ENCODE results near the gene TTLL10.

GRCh38 chr1:1127551-1128451 is 45.9 kb upstream of the TTLL10 start:
- no peak for TF ChIP-seq EZH2 (IDR thresholded peaks at IDR 0.05; ENCODE audit: low read depth, unreplicated experiment)
- TF ChIP-seq, protein P1, sequence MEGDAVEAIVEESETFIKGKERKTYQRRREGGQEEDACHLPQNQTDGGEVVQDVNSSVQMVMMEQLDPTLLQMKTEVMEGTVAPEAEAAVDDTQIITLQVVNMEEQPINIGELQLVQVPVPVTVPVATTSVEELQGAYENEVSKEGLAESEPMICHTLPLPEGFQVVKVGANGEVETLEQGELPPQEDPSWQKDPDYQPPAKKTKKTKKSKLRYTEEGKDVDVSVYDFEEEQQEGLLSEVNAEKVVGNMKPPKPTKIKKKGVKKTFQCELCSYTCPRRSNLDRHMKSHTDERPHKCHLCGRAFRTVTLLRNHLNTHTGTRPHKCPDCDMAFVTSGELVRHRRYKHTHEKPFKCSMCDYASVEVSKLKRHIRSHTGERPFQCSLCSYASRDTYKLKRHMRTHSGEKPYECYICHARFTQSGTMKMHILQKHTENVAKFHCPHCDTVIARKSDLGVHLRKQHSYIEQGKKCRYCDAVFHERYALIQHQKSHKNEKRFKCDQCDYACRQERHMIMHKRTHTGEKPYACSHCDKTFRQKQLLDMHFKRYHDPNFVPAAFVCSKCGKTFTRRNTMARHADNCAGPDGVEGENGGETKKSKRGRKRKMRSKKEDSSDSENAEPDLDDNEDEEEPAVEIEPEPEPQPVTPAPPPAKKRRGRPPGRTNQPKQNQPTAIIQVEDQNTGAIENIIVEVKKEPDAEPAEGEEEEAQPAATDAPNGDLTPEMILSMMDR (conservative IDR thresholded peaks at IDR 0.05; ENCODE audit: low read depth in 2 of 2): no peak
- TF ChIP-seq, protein P2, sequence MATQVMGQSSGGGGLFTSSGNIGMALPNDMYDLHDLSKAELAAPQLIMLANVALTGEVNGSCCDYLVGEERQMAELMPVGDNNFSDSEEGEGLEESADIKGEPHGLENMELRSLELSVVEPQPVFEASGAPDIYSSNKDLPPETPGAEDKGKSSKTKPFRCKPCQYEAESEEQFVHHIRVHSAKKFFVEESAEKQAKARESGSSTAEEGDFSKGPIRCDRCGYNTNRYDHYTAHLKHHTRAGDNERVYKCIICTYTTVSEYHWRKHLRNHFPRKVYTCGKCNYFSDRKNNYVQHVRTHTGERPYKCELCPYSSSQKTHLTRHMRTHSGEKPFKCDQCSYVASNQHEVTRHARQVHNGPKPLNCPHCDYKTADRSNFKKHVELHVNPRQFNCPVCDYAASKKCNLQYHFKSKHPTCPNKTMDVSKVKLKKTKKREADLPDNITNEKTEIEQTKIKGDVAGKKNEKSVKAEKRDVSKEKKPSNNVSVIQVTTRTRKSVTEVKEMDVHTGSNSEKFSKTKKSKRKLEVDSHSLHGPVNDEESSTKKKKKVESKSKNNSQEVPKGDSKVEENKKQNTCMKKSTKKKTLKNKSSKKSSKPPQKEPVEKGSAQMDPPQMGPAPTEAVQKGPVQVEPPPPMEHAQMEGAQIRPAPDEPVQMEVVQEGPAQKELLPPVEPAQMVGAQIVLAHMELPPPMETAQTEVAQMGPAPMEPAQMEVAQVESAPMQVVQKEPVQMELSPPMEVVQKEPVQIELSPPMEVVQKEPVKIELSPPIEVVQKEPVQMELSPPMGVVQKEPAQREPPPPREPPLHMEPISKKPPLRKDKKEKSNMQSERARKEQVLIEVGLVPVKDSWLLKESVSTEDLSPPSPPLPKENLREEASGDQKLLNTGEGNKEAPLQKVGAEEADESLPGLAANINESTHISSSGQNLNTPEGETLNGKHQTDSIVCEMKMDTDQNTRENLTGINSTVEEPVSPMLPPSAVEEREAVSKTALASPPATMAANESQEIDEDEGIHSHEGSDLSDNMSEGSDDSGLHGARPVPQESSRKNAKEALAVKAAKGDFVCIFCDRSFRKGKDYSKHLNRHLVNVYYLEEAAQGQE (IDR thresholded peaks at IDR 0.05; ENCODE audit: unreplicated experiment): no peak
- TF ChIP-seq EZH2phosphoT487 (IDR thresholded peaks at IDR 0.05; ENCODE audit: unreplicated experiment): no peak
- TF ChIP-seq POLR2AphosphoS5 (IDR thresholded peaks at IDR 0.05; ENCODE audit: low read depth): no peak
- TF ChIP-seq ETS1 (IDR thresholded peaks at IDR 0.05): no peak
- no peak for TF ChIP-seq NANOG (IDR thresholded peaks at IDR 0.05; ENCODE audit: borderline replicate concordance)
- TF ChIP-seq ZNF114 (CRISPR knock-in tag; IDR thresholded peaks at IDR 0.05): no peak
- no peak for TF ChIP-seq STAT1 (IDR thresholded peaks at IDR 0.05; ENCODE audit: unreplicated experiment)
- no peak for TF ChIP-seq CREB1 (CRISPR knock-in tag; IDR thresholded peaks at IDR 0.05; ENCODE audit: low read depth)
- TF ChIP-seq JUNB (IDR thresholded peaks at IDR 0.05; ENCODE audit: unreplicated experiment): no peak
- no peak for TF ChIP-seq ZNF331 (CRISPR knock-in tag; IDR thresholded peaks at IDR 0.05; ENCODE audit: low read depth)

Data from GM23338 (cell line).